ENCODE data around the gene BCL2L13.

The BCL2L13 gene

GRCh38 chr22:17777717-17778044 is 139.1 kb downstream of the BCL2L13 start:
- DNase-seq (ENCODE audit: low read depth in 2 of 2) = no peak

- no peak for DNase-seq (ENCODE audit: low read depth in 2 of 2)
Observed at GRCh38 chr22:17778412-17778976, 139.9 kb downstream of the BCL2L13 start.

DNA sequence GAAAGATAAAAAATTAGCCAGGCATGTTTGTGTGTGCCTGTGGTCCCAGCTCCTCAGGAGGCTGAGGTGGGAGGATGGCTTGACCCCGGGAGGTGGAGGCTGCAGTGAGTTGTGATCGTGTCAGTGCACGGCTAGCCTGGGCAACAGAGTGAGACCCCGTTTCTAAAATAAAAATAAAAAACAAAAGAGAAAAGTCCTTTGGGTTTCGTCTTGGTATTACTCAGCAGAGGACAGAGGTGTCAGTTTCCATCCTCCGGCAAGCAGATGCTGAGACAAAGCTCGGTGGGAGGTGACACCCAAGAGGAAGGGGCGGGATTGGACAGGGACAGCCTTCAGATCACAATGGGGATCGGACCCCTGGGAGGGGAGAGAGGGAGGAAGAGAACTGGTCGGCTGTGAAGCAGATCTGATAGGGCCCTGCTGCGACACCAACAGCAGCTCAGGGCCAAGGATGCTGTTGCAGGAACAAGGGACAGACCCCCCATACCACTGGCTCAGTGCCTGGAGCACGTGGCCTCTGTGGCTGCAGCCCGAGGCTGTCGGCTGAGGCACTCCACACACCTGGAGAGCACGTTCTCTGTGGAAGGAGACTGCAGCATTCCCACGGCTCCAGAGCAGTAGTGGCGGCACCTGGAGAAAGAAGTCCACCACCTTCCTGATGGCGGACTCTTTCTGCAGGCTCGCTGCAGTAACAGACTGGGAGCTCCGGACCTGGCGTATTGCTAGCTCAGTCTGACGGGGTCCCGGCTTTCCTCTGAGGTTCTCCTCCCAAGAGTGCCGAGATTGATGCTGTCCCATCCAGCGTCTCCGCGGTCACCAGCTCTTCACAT is 140.9 kb downstream of the BCL2L13 start:
- DNase-seq (ENCODE audit: low read depth in 2 of 2) = no peak

DNA sequence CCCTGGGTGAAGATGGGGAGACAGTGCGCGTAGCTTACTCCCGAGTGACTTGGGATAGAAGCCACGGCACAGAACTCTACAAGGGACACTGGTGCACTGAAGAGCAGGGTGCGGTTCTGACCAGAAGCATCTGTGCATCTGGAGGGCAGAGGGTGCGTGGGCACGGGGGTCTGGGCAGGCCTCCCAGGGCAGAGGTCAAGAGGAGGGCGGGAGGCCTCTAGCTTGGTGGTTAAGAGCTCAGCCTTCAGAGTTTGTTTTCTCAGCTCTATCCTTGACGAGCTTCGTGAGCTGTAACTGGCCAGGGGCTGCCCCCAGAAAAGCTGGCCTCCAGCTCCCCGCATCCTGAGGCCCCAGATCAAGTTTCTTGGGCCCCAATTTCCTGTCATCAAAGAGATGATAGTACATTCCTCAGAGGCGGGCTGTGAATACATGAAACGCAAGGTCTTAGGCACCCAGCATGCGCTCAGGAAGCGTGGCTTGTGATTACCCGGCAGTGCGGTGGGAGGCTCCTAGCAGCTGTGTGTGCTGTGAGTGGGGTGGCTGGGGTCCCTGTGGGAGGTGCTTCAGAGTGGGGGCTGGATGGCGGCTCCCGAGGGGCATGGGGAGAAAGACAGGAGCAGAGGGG is 141.7 kb downstream of the BCL2L13 start:
- no peak for DNase-seq (ENCODE audit: low read depth in 2 of 2)
